ENCODE results near the gene TRIB2.

Gene TRIB2

GRCh38 chr2:12721566-12722446 is 5.1 kb downstream of the TRIB2 start:
- no peak for DNase-seq

DNA sequence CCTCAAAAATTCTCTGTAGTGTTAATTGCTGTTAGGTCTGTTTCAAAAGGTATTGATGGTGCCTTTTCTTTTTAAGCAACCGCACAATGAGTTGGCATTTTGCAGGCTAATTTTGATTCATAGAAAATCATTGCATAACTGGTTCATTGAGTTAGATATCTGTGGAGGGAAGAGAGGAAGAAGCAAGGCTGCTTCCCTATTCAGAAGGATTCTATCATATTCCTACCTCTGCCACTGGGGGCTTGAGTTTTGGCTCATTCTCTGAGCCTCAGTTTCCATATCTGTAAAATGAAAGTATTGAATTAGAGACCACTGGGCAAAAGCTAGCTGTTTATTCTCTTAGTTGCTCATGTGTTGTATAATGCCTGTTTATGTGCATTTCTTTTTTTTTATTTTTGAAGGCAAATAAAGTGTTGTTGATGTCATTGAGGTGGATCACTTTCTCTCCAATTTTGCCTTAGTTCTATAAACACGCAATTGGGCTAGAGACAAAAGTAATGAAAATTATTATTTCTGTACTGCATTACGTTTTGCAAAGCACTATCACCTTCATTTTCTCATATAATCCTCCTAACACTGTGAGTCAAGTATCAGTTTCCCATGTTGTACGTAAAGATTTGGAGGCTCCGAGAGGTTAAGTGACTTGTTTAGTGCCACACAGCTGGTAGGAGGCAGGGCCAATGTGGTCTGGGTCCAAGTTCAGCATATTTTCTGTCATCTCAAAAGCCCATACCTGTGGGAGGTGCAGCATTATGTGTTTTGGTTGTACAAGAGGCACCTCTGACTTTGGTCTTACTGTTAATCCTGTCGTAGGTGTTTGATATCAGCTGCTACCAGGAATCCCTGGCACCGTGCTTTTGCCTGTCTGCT is 5.9 kb downstream of the TRIB2 start:
- DNase-seq: no peak

DNA sequence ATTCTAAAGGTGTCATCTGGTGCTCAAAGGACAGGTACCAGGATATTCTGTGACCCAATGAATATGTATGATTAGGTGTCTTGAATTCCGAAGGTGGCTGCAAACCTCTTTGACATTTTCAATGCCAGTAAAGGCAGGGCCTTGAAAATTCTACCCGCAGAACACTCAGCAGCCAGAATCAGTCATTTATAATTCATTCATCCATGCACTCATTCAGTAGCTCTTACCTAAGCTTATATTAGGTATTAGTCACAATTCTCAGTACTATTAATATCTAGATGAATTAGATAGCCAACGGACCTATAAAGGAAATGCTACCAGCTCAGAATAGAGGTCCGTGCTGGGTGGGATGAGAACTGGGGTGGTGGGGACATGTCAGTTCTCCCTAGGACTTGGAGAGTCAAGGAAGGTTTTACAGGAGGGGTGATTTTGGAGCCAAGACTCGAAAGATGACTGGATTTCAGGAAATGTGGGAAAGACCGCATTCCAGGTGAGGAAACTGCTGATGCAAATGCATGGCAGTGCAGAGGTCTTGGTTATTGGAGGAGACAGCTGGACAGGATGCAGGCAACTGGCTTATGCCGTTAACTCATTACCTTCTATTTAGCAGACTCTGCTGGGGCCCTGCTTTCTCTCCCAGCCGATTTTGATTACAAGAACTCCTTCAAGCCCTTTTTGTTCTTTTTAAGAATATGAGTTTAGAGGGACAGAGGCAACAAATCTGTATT is 7.2 kb downstream of the TRIB2 start:
- DNase-seq: no peak

DNA sequence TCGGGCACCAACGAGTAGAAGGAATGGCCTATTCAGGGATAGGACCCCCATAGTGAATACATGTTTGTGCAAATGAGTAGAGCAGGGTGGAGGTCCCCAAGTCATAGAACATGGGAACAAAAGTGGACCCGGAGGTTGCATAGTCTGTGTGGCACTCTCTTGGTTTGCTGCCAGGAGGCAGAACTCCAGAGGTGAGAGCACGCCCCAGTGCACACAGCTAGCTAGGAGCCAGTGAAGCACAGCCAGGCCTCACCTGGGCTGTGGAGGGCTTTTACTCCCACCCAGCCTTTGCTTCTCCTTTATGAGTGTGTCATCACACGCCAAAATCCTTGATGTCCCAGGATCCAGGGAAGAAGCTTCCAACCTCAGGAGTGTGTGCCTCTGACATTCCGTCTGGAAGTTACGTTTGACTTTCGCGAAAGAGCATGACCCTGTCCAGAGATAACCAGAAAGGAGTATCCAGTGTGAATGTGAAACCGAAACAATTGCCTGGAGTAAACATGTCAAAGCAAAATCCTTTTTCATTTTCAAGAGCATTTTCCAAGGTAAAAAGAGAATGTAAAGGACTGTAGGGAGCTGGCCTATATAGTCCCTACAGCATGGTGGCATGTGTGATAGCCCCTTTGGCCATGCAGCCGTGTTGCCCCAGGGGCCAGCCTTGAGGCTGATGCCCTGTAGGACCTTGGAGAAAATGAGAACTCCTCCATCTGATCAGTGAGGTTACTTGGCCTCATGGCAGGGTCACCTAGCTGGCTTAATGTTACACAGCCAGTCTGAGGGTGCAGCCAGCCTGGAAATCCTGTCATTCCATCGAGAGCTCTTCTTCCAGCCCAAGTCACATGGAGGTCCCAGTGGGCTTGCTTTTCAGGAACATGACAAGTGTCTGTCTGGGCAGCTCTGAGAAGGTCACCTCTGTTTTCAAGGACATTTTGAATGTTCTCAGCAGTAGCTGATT is 8.8 kb downstream of the TRIB2 start:
- DNase-seq: no peak

GRCh38 chr2:12726271-12726670 is 9.5 kb downstream of the TRIB2 start:
- DNase-seq: no peak

DNA sequence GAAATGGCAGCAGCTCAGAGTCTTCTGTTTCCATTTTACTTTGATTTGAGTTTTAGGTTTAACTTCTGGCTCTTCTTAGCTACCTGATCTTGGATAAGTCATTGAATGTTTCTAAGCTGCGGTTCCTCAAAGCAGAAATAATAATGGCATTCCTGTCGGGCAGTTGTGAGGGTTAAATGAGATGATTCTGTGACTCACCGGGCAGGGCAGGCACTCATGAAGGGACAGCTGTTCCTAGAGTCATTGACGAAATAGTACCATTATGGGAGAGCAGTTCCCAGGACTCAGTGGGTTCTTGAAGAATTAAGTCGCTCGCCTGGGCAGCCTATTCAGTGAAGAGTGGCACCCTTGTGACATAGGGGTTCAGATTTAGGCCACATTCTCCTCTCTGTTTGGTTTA is 10.3 kb downstream of the TRIB2 start:
- no peak for DNase-seq

- no peak for DNase-seq
These were observed 10.9 kb downstream of the TRIB2 start for GRCh38 chr2:12727641-12728040.

GRCh38 chr2:12728221-12728777 is 11.6 kb downstream of the TRIB2 start:
- DNase-seq: no peak

GRCh38 chr2:12730265-12730664 is 13.5 kb downstream of the TRIB2 start:
- no peak for DNase-seq

GRCh38 chr2:12731701-12732280 is 15.1 kb downstream of the TRIB2 start:
- DNase-seq: no peak

- no peak for DNase-seq
These were observed 15.9 kb downstream of the TRIB2 start for GRCh38 chr2:12732651-12733050.

- no peak for DNase-seq
These were observed 17.1 kb downstream of the TRIB2 start for GRCh38 chr2:12733846-12734245.

DNA sequence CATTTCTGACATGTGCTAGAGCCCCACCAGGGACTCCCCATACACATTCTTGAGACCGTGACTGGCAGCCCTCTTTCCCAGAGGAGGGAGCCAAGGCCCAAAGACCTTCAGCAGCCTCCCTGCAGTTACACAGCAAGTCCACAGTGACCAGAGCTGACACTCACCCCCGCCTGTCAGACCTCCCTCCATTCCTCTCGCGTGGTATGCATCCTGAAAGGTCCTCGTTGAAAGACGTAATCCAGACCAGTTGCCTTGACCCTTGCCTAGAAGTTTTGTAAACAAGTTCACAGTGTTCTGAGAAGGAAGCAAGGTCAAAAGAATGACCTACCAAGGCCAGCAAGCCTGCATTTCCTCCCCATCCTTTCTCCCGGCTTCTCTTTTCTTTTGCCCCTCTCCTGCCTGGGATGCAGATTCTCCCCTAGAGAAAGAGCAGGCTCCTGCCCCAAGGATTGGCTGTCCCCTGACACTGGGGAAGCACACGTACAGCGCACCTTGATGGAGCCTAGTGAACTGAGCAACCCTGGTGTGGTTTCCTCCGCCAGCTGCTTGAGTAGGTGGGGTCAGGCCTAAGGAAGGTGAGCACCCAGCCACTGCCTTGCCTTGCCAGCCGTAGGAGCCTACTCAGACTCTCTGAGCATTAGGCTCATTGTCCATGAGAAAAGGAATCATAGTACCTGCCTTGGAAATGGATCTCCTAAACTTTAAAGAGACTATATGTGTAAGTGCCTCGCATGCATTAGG is 18.3 kb downstream of the TRIB2 start:
- no peak for DNase-seq

GRCh38 chr2:12737297-12737696 is 20.6 kb downstream of the TRIB2 start:
- DNase-seq: no peak

DNA sequence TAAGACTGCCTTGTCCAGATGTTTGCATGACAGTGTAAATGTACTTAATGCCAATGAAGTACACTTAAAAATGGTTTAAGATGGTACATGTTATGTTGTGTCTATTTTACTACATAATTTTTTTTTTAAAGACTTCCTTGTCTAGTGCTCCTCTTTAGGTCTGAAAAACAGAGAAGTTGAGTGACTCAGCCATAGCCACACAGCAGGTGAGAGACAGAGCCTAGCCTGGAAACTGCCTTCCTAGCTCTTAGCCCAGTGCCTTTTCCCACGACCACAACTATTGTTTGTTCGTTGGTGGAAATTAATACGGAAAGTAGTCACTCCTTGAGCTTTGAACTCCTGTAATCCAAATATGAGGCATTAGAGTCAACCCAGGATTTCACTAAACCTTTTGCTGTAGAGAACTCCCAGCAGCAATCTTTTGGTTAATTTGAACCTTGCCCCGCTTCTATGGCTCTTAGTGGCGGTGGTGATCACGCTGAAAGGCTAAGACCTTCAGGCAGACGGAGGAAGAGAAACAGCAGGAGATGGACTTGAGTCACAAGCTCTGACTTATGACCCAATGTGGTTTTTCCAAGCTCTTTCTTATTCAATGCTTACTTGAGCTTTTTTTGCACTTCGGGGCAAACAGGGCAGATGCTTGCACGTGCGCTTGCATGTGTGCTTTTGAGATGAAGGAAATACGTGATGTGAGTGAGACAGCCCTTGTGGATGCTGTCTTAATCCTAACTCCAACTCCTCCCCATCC is 21.2 kb downstream of the TRIB2 start:
- no peak for DNase-seq

DNA sequence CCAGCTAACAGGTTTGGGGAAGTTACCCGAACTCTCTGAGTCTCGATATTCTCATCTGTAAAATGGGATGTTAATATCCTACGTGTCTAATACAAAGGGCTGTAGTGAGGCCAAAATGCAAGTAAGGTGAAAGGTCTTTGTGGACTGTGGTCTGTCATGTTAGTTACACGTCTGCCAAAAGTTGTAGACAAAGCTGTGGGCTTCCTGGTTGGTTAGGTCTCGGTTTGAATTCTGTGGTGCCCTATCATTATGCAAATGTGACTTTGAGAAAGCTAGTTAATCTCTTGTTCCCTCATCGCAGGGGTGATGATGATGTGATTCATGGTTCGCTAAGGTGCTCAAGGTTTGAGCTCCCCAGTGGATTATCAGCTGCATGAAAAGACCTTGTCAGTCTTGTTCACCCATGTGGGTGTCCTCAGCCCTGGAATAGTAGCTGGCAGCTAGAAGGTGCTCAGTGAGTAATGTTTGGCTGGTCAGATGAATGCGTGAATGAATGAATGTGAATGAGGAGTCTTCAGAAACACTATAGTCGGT is 23.1 kb downstream of the TRIB2 start:
- DNase-seq: no peak

GRCh38 chr2:12741380-12741779 is 24.6 kb downstream of the TRIB2 start:
- no peak for DNase-seq

- DNase-seq: no peak
These were observed 26.2 kb downstream of the TRIB2 start for GRCh38 chr2:12742891-12743290.

GRCh38 chr2:12750166-12750905 is 33.6 kb downstream of the TRIB2 start:
- peak; percentile 23 for DNase-seq

Data from NCI-H1105 treated with DMSO at 0.1 percent for 48 hours (cell line).